Measurements from ENCODE around the gene GHDC.
"Not testable (repeated sequence)": the region's sequence is repeated elsewhere in the genome, so short reads cannot be mapped to it uniquely, and the experiment has no call there.

Gene GHDC

GRCh38 chr17:42214156-42214555, 19.9 kb upstream of the GHDC start:
- no peak overlapping the region for H3K27ac ChIP-seq
- TF ChIP-seq ZFX (IDR thresholded peaks at IDR 0.05; ENCODE audit: borderline replicate concordance), result no peak
- TF ChIP-seq, protein P1, sequence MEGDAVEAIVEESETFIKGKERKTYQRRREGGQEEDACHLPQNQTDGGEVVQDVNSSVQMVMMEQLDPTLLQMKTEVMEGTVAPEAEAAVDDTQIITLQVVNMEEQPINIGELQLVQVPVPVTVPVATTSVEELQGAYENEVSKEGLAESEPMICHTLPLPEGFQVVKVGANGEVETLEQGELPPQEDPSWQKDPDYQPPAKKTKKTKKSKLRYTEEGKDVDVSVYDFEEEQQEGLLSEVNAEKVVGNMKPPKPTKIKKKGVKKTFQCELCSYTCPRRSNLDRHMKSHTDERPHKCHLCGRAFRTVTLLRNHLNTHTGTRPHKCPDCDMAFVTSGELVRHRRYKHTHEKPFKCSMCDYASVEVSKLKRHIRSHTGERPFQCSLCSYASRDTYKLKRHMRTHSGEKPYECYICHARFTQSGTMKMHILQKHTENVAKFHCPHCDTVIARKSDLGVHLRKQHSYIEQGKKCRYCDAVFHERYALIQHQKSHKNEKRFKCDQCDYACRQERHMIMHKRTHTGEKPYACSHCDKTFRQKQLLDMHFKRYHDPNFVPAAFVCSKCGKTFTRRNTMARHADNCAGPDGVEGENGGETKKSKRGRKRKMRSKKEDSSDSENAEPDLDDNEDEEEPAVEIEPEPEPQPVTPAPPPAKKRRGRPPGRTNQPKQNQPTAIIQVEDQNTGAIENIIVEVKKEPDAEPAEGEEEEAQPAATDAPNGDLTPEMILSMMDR (IDR thresholded peaks at IDR 0.05), result no peak

DNA sequence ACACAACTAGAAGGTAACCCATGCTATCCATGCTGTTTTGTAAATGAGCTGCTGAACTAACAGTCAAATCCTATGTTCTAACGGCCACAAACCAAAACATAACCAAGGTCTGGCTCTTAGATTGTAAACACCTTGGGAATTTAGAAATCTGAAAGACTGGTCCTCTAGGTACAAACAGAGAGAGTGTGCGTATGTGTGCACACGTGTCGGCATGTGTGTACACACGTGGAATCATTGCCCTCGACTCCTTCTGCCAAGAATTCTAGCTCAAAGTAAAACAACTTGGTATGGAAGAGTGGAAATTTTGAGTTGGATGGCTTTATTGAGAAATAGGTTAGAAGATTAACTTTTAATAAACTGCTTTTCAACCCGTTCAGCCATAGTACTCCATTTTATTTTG, 18.1 kb upstream of the GHDC start:
- H3K27ac ChIP-seq, result no peak overlapping the region
- no peak for TF ChIP-seq ZFX (IDR thresholded peaks at IDR 0.05; ENCODE audit: borderline replicate concordance)
- TF ChIP-seq, protein P1 (IDR thresholded peaks at IDR 0.05), result no peak

GRCh38 chr17:42211921-42212341, 17.6 kb upstream of the GHDC start:
- not testable (repeated sequence) for H3K27ac ChIP-seq

- no peak for TF ChIP-seq ZFX (IDR thresholded peaks at IDR 0.05; ENCODE audit: borderline replicate concordance)
- TF ChIP-seq, protein P1 (IDR thresholded peaks at IDR 0.05), result no peak
- no peak overlapping the region for H3K27ac ChIP-seq
Measured at GRCh38 chr17:42210046-42210445, 15.8 kb upstream of the GHDC start.

GRCh38 chr17:42206153-42206612, 11.9 kb upstream of the GHDC start:
- H3K27ac ChIP-seq, result not testable (repeated sequence)

- no peak overlapping the region for H3K27ac ChIP-seq
- no peak for TF ChIP-seq ZFX (IDR thresholded peaks at IDR 0.05; ENCODE audit: borderline replicate concordance)
- TF ChIP-seq, protein P1 (IDR thresholded peaks at IDR 0.05), result no peak
Measured at GRCh38 chr17:42203354-42203753, 9.1 kb upstream of the GHDC start.

DNA sequence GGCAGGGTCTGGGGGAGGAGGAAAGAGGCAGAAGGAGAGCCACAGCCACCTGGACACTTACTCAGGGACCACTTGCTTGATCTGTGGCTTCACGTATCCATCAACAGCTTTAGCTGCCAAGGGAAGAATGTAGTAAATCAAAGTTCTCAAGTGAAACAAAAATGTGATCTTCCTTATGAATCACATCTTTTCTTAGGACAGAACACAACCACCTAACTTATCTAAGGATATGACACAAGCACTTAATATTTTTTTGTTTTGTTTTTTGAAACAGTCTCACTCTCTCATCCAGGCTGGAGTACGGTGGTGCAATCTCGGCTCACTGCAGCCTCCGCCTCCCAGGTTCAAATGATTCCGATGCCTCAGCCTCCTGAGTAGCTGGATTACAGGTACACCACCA, 8.4 kb upstream of the GHDC start:
- TF ChIP-seq, protein P1 (IDR thresholded peaks at IDR 0.05), result no peak
- TF ChIP-seq ZFX (IDR thresholded peaks at IDR 0.05; ENCODE audit: borderline replicate concordance), result no peak
- H3K27ac ChIP-seq, result no peak overlapping the region

- no peak for TF ChIP-seq ZFX (IDR thresholded peaks at IDR 0.05; ENCODE audit: borderline replicate concordance)
- H3K27ac ChIP-seq, result no peak overlapping the region
Measured at GRCh38 chr17:42202159-42202558, 7.9 kb upstream of the GHDC start.

DNA sequence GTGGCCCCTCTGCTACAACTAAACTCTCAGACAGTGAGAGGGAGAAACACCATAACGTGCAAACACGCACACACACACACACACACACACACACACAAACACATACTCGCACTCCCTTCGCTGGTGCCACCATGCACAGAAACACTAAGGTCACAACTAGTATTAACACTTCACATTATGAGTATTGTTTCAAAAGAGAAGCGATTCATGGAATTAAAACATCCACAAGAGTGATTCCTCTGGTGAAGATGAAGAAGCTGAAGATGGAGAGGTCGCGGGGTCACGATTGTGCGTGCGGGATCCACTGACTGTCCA, 7.1 kb upstream of the GHDC start:
- peak overlapping the region; percentile 52 for H3K27ac ChIP-seq
- TF ChIP-seq, protein P1 (IDR thresholded peaks at IDR 0.05), result no peak
- no peak for TF ChIP-seq ZFX (IDR thresholded peaks at IDR 0.05; ENCODE audit: borderline replicate concordance)

All from 22Rv1 (cell line).